ENCODE results near the gene CD63. TPM values are rescaled to one million over a fixed set of nuclear protein-coding genes. Genes with fewer than 3 reads are reported as not detected.
A peak's percentile ranks its signal among the peaks of the same experiment; 100 is the strongest.

CD63 gene
- total and polyA plus RNA-seq, 9 of the 15 experiments (the other 6 are each of a cell fraction or from before 2014, with no cell fraction given) = 313 to 735 (median 433) TPM

- TF ChIP-seq ZNF592 (IDR thresholded peaks at IDR 0.05) = peak; percentile 79
- no peak for TF ChIP-seq GATA2 (CRISPR knock-in tag; IDR thresholded peaks at IDR 0.05)
- no peak for TF ChIP-seq ELK3 (CRISPR knock-in tag; IDR thresholded peaks at IDR 0.05)
- TF ChIP-seq FOXK1 (CRISPR knock-in tag; IDR thresholded peaks at IDR 0.05; ENCODE audit: borderline replicate concordance) = no peak
- peak; percentile 96 for TF ChIP-seq ELF2 (CRISPR knock-in tag; IDR thresholded peaks at IDR 0.05)
- peak; percentile 77 for TF ChIP-seq BHLHE40 (IDR thresholded peaks at IDR 0.05; ENCODE audit: low read length)
- TF ChIP-seq ZKSCAN1 (IDR thresholded peaks at IDR 0.05; ENCODE audit: low read depth, low read length) = no peak
- 0 out of 2 replicates have a peak, but pooled peaks have one; percentile 29 for TF ChIP-seq ZNF407 (IDR thresholded peaks at IDR 0.05; ENCODE audit: low read depth)
- TF ChIP-seq JUN (IDR thresholded peaks at IDR 0.05; ENCODE audit: borderline replicate concordance, low read depth, low read length) = peak; percentile 80; the same call in 1 of the 2 replicates
- no peak for TF ChIP-seq JUN (CRISPR knock-in tag; IDR thresholded peaks at IDR 0.05; ENCODE audit: borderline replicate concordance)
- TF ChIP-seq ZNF639 (CRISPR knock-in tag; conservative IDR thresholded peaks at IDR 0.05 in 1 of 2, IDR thresholded peaks at IDR 0.05 in 1 of 2) = no peak
Measured at GRCh38 chr12:55728939-55729818, at the start of gene CD63 (continued).

Measured in K562 (cell line).